WERI-Rb-1 (cell line): ENCODE measurements around the gene LYAR.

Experiments used
- DNase-seq: peaks from one replicate; pipeline ENCODE4 v3.0.0-alpha.2; 2020
- H3K27ac ChIP-seq: fragments of 250-450 bp; sonication (Bioruptor Pico); 2 replicates; pipeline ENCODE4 v1.5.1; 2020; ENCODE audit warnings: mild to moderate bottlenecking, moderate library complexity
- H3K27me3 ChIP-seq: fragments of 250-450 bp; sonication (Bioruptor Pico); 2 replicates; pipeline ENCODE4 v1.5.1; 2021; ENCODE audit warnings: mild to moderate bottlenecking, low read depth, moderate library complexity; ENCODE audit not compliant: insufficient read depth, severe bottlenecking
- H3K36me3 ChIP-seq: fragments of 250-450 bp; sonication (Bioruptor Pico); 2 replicates; pipeline ENCODE4 v1.5.1; 2020; ENCODE audit warnings: mild to moderate bottlenecking, moderate library complexity
- H3K4me3 ChIP-seq: 2 replicates; pipeline ENCODE4 v1.5.1; 2011; ENCODE audit warnings: low read depth, mild to moderate bottlenecking, control low read depth, low read length
- H3K9me3 ChIP-seq: fragments of 250-450 bp; sonication (Bioruptor Pico); 2 replicates; pipeline ENCODE4 v1.5.1; 2021; ENCODE audit warnings: mild to moderate bottlenecking, moderate library complexity; ENCODE audit not compliant: severe bottlenecking
- CTCF ChIP-seq: IDR thresholded peaks from 2 replicates; pipeline ENCODE4 v1.5.1; 2011; ENCODE audit warnings: low read depth, mild to moderate bottlenecking, control low read depth, inconsistent platforms, low read length

The LYAR gene

GRCh38 chr4:4311193-4311592, 21.2 kb upstream of the LYAR start:
- no peak for TF ChIP-seq CTCF
- H3K27me3 ChIP-seq: no peaks in the 10 kb centered on the region
- no peak overlapping the region for H3K27ac ChIP-seq
- peaks cover 25% of the 10 kb centered on the region for H3K36me3 ChIP-seq
- H3K9me3 ChIP-seq: no peaks in the 10 kb centered on the region
- no peak for DNase-seq
- no peak overlapping the region for H3K4me3 ChIP-seq

GRCh38 chr4:4308800-4309441, 19.0 kb upstream of the LYAR start:
- Histone ChIP-seq H3K9me3 (no peaks in the 10 kb centered on the region), H3K27ac (no peak overlapping the region), H3K4me3 (no peak overlapping the region), H3K36me3 (peaks cover 18% of the 10 kb centered on the region), H3K27me3 (no peaks in the 10 kb centered on the region)
- TF ChIP-seq CTCF: no peak
- DNase-seq: no peak

GRCh38 chr4:4306920-4307319, 17.0 kb upstream of the LYAR start:
- Histone ChIP-seq H3K36me3 (peaks cover 16% of the 10 kb centered on the region), H3K9me3 (no peaks in the 10 kb centered on the region), H3K27ac (no peak overlapping the region), H3K27me3 (no peaks in the 10 kb centered on the region), H3K4me3 (no peak overlapping the region)
- no peak for DNase-seq
- TF ChIP-seq CTCF: no peak

GRCh38 chr4:4302416-4302815, 12.5 kb upstream of the LYAR start:
- no peaks in the 10 kb centered on the region for H3K27me3 ChIP-seq
- no peaks in the 10 kb centered on the region for H3K9me3 ChIP-seq
- H3K27ac ChIP-seq: no peak overlapping the region
- no peak for DNase-seq
- TF ChIP-seq CTCF: no peak
- H3K4me3 ChIP-seq: no peak overlapping the region
- H3K36me3 ChIP-seq: peaks cover 17% of the 10 kb centered on the region

- Histone ChIP-seq H3K4me3 (no peak overlapping the region), H3K9me3 (no peaks in the 10 kb centered on the region), H3K27me3 (no peaks in the 10 kb centered on the region), H3K27ac (no peak overlapping the region), H3K36me3 (peaks cover 17% of the 10 kb centered on the region)
- no peak for TF ChIP-seq CTCF
- no peak for DNase-seq
These were observed 12.0 kb upstream of the LYAR start for GRCh38 chr4:4302001-4302400.

- no peak for DNase-seq
- H3K36me3 ChIP-seq: peaks cover 12% of the 10 kb centered on the region
- TF ChIP-seq CTCF: no peak
These were observed 9.1 kb upstream of the LYAR start for GRCh38 chr4:4299006-4299405.

More at GRCh38 chr4:4299006-4299405, 9.1 kb upstream of the LYAR start:
- Histone ChIP-seq H3K27me3 (no peaks in the 10 kb centered on the region), H3K9me3 (no peaks in the 10 kb centered on the region), H3K4me3 (no peak overlapping the region), H3K27ac (no peak overlapping the region)
